ENCODE results near the gene PIK3C2G. TPM values are rescaled to one million over a fixed set of nuclear protein-coding genes. Genes with fewer than 3 reads are reported as not detected.

The PIK3C2G gene
- total RNA-seq, 1 experiment from 2014 or later: not detected

GRCh38 chr12:18521461-18521860 is 260.1 kb downstream of the PIK3C2G start:
- Histone ChIP-seq H3K27me3 (ENCODE audit: insufficient read depth, low read length) (no peaks in the 10 kb centered on the region), H3K9me3 (ENCODE audit: control insufficient read depth in 1 of 2, insufficient read depth in 1 of 2, low read depth in 1 of 2, low read length in 2 of 2) (peaks cover 4 to 7% of the 10 kb centered on the region in 2 experiments; a peak in 3 of 4 replicates), H3K27ac (ENCODE audit: low read depth, low read length) (no peak overlapping the region), H3K4me3 (replicated peaks in 1 of 2; ENCODE audit: low read depth in 1 of 2, low read length in 2 of 2) (no peak overlapping the region), H2AFZ (ENCODE audit: low read depth, low read length, poor library complexity, severe bottlenecking) (no peak overlapping the region), H3K36me3 (ENCODE audit: control insufficient read depth in 1 of 2, insufficient read depth in 2 of 2, low read length in 2 of 2) (no peaks in the 10 kb centered on the region), H3K4me1 (ENCODE audit: control insufficient read depth in 1 of 2, insufficient read depth in 2 of 2, low read length in 2 of 2) (no peaks in the 10 kb centered on the region), H3K4me2 (ENCODE audit: low read length) (no peak overlapping the region), H3K9ac (ENCODE audit: low read length) (no peak overlapping the region), H3K9me2 (ENCODE audit: insufficient read depth) (no peaks in the 10 kb centered on the region; the same call in 1 of the 2 replicates), H3K79me2 (ENCODE audit: insufficient read depth, low read length) (no peaks in the 10 kb centered on the region), H4K20me1 (ENCODE audit: insufficient read depth) (no peaks in the 10 kb centered on the region)
- no peak for DNase-seq (ENCODE audit: low read depth, low spot score)
- ChIA-PET CTCF (no interaction called here), RAD21 (ENCODE audit: low non-redundant PET in 1 of 2, low total read pairs in 2 of 2, uncharacterized antibody in 2 of 2, unreplicated experiment in 2 of 2) (no interaction called here), POLR2A (no interaction called here)
- no peak for ATAC-seq
- TF ChIP-seq EZH2phosphoT487 (IDR thresholded peaks at IDR 0.05; ENCODE audit: borderline replicate concordance) (no peak), SP1 (IDR thresholded peaks at IDR 0.05; ENCODE audit: low read depth) (no peak), ZBTB33 (IDR thresholded peaks at IDR 0.05; ENCODE audit: extremely low read depth, insufficient replicate concordance, low read length) (no peak), ELF1 (IDR thresholded peaks at IDR 0.05; ENCODE audit: borderline replicate concordance, low read depth) (no peak), TCF7L2 (IDR thresholded peaks at IDR 0.05; ENCODE audit: borderline replicate concordance, extremely low read depth, insufficient read depth, insufficient read length) (no peak), ZNF274 (IDR thresholded peaks at IDR 0.05; ENCODE audit: low read depth, low read length) (no peak), SRF (IDR thresholded peaks at IDR 0.05; ENCODE audit: low read depth) (no peak), RAD21 (IDR thresholded peaks at IDR 0.05; ENCODE audit: low read depth) (no peak), ATF3 (IDR thresholded peaks at IDR 0.05) (no peak), FOSL1 (IDR thresholded peaks at IDR 0.05; ENCODE audit: low read depth) (no peak)
- BruUV-seq (replicated peaks): no TSS peak
- intact Hi-C loops (cut with micrococcal nuclease): no loop called here

All from HCT116 (cell line).